IPS DF 4.7 (cell line): ENCODE data around the gene ARHGAP30.
"Not testable (repeated sequence)": the region's sequence is repeated elsewhere in the genome, so short reads cannot be mapped to it uniquely, and the experiment has no call there.

Experiments used
- DNase-seq: peaks from one replicate; pipeline ENCODE4 v3.0.0-alpha.2; 2013; ENCODE audit warnings: low spot score; ENCODE audit errors: extremely low read depth

The ARHGAP30 gene

DNA sequence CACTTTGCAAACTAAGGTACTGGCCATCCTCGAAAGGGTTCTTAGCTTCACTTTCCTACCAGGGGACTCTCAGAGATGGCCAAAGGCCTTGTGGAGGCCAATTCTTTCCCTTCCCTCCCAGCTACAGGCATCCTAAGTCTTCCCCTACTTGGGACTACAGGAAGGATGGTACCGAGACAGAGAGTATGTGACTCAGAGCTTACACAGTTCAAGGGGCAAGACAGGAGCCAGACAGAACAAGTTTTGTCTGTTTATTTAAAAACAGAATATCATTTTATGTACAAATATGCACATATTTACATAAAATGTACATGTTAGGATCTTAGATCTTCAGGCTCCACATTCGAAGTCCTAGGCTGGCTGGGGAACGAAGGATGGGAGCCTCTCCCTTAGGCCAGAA lies 1.1 kb upstream of the ARHGAP30 start:
- no peak for DNase-seq

DNA sequence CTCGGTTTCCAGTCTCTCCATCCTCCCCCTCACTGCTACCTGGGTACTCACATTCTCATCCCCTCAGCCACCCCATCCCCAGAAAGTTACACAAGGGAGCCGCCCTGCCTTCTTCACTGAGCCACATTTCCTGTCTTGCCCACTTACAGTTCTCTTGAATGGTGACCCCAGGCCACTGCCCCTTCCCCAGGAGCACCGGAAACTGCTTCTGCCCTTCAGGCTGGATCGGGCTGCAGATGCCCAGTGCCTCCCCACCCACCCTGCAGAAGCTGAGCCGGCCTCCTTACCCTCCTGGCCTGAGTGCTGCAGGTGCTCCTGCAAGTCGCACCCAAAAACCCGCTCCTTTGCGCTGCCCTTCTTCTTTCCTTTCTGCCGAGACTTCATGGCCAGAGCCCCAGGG lies 450 bp downstream of the ARHGAP30 start:
- DNase-seq: no peak

DNA sequence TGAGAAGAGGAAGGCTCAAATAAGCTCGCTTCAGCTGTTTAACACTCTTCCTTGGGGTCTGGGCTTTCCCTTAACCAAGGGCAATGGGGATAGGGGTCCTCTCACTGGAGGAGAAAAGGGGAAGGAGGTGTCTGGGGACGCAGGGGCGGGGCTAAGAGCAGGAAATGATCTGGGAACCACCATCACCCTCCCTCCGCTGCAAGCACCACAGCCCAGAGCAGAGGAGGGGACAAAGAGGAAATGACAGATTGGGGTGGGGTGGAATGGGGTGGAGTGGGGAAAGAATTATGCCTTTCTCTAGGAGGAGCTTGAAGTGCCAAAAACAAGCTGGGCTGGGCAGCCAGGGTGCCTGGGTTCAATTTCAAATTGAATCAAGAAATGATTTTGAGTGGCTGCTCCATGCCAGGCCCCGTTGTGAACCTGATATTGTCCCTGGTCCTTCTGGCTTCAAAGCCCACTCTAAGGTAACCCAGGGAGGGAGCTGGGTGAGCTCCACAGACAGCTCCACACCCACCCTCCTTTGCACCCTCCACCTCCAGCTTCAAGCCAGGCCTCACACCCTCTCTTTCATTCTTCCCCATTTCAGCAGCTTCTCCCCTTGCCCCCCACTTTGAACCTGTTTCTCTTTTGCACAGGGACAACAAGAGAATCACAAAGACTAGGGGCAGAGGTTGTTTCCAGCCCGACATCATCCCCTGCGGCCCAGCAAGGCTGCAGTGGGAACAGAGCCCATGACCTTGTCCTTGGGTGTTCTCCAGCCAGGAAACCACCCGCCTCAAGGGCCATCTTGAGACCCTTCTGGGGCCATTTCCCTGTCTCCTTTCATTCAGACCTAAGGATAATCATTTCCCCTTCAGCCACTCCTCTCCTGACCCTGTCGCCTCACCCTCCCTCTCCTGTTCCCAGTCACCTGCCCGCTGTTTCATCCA lies 1.1 kb downstream of the ARHGAP30 start:
- DNase-seq: no peak

DNA sequence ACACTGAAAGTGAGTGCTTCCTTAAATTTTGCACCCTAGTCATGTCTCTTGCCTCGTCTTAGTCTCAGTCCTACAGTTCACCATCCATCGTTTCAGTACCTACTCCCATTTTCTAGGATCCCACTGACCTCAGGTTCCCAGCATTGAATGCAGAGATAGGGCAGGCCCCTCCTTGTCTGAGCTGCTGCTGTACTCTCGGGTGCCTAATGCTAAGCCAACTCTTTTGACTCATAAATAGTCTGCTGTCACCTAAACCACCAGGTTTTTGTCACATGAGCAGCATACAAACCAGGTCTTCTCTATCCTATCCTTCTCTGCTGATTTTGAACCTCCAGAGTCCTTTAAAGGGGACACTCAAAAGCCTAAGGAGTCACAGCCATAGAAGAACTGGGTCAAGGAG lies 3.0 kb downstream of the ARHGAP30 start:
- DNase-seq: no peak

DNA sequence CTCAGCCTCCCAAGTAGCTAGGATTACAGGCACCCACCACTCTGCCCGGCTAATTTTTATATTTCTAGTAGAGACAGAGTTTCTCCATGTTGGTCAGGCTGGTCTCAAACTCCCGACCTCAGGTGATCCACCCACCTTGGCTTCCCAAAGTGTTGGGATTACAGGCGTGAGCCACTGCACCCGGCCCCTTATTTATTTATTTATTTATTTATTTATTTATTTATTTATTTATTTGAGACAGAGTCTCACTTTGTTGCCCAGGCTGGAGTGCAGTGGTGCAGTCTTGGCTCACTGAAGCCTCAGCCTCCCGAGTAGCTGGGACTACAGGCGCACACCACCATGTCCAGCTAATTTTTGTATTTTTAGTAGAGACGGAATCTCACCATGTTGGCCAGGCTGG lies 4.0 kb downstream of the ARHGAP30 start:
- not testable (repeated sequence) for DNase-seq

DNA sequence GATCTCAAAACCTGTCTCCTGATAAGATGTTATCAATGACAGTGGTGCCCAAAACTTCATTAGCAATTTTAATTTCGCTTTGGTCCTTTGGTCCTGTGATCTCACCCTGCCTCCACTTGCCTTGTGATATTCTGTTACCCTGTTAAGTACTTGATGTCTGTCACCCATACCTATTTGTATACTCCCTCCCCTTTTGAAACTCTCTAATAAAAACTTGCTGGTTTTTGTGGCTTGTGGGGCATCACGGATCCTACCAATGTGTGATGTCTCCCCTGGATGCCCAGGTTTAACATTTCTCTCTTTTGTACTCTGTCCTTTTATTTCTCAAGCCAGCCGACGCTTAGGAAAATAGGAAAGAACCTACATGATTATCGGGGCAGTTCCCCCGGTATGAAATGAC lies 5.8 kb downstream of the ARHGAP30 start:
- not testable (repeated sequence) for DNase-seq

DNA sequence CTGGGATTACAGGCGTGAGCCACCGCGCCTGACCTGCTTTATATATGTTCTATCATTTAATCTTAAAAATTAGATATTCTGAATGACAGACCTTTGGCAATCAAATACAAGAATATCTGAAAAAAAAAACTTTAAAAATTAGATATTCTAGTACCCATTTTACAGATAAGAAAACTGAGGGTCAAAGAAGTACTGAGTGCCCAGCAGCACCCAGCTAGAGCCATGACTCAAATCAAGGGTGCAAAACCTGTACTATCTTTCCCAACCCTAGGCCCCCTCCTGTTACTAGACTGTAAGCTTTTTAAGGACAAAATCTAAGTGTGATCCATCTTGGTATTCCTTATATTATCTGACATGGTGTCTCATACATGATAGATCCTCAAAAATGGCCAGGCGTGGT lies 8.3 kb downstream of the ARHGAP30 start:
- no peak for DNase-seq

DNA sequence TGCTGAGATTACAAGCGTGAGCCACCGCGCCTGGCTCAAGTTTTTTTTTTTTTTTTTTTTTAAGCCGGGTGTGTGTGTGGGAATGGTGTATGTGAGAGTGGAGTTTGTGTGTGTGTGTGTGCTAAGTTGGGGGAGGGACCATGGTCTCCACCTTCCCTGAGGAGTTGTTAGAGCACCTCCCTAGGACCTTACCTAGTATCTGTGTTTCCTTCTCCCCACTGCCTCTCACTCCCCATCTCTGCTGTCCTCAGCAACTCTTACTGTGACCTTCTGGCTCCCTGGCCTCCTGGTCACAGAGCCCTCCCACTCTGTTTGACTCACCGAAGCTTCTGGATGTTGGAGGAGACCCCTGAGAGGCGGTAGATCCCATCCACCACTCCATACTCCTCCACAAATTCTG lies 10.4 kb downstream of the ARHGAP30 start:
- DNase-seq: no peak

DNA sequence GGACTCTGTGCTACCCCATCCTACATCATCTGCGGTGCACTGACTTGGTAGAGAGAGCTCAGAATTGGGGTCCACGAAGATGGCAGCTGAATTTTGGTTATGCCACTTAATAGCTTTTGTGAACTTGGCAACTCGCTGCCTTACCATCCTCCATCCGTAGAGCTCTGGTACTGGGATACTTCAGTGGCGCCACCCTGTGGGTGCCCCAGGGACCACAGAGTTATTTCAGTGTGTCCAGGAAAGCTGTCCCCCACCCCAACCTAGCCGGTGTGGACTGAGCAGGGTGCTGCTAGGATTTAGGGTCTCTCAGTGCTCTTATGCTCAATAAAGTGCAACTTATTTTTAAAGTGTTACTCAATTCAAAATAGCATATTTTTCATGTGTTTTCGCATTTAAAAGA lies 14.9 kb downstream of the ARHGAP30 start:
- no peak for DNase-seq

DNA sequence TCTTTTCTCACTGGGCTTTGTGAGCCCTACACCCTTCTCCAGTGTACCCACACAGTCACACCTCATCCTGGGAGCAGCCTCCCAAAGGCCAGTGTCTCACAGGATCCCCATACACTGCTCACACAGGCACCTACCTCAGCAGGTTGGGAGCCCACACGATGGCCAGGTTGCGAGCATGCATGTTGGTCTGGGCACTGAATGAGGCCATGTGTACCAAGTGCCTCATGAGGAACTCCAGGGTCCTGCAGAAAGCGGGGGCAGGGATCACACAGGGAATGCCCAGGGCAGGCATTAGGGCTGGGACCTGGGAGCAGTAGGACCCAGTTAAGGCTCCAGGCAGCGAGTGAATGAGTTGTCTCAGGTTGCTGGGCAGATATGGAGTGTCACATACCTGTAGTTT lies 15.5 kb downstream of the ARHGAP30 start:
- DNase-seq: no peak

DNA sequence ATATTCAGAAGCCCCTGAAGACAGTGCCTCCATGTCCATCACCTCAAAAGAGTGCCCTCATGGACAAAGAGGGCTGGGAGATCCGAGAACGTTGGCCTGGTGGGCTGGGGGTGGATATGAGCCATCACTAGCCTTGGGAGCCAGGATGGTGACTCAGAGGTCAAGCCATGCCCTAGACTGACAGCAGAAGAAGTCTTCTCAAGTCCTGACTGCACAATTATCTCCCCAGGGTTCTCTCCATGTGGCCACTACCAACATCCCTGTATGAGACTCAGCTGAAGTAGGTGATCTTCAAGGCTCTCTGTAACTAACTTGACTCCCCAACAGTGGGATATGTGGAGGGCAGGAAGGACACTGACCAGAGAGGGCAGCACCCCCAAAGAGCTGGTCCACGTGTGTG lies 16.8 kb downstream of the ARHGAP30 start:
- DNase-seq: no peak

DNA sequence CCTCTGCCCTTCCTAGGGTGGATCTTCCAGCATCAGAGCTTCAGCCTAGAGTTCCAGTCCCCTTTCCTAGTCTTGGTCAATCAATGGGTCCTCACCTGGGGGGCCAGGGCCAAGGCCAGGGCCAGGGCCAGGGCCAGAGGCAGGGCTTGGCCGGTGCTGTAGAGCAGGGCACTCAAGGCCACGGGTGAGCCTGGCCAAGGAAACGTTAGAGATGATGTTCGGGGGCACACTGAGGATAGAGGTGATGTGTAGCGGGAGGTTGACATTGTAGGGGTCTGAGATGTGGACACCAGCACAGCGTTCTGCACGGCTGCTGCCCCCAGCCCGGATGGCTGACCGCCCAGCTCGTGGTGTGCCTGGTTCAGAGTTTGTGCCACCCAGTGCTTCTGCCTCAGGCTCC lies 18.5 kb downstream of the ARHGAP30 start:
- no peak for DNase-seq

DNA sequence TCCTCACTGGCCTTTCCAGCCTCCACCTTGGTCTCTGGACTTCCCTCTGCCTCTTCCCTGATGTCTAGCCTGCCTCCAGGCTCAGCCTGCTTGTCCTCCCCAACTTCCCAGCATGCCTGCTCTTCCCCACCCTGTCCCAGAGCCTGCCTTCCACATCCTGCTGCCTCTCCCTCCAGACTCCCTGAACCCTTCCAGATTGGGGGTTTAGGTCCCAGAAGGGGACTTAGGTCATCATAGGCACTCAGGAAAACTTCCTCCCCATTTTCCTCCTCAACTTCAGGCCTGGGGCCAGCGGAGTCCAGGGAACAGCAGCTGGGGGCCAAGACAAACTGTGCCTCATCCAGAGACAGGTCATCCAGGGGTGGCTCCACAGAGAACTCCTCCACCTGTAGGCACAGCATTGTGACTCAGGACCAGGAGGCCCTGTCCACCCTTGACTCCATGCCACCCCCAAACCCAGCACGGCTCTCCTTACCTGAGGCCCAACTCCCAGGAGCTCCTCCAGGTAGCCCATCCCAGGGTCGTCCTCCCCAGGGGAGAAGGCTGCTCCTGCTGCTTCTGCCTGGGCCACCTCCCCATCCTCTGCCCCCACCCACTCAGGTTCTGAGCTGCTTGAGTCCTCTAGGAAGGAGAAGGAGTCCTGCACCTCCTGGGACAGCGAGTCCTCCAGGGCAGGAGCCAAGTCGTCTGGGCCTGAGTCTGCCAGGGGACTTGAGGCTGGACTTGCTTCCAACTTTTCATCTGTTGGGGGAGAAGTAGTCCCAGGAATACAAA lies 20.6 kb downstream of the ARHGAP30 start:
- no peak for DNase-seq

DNA sequence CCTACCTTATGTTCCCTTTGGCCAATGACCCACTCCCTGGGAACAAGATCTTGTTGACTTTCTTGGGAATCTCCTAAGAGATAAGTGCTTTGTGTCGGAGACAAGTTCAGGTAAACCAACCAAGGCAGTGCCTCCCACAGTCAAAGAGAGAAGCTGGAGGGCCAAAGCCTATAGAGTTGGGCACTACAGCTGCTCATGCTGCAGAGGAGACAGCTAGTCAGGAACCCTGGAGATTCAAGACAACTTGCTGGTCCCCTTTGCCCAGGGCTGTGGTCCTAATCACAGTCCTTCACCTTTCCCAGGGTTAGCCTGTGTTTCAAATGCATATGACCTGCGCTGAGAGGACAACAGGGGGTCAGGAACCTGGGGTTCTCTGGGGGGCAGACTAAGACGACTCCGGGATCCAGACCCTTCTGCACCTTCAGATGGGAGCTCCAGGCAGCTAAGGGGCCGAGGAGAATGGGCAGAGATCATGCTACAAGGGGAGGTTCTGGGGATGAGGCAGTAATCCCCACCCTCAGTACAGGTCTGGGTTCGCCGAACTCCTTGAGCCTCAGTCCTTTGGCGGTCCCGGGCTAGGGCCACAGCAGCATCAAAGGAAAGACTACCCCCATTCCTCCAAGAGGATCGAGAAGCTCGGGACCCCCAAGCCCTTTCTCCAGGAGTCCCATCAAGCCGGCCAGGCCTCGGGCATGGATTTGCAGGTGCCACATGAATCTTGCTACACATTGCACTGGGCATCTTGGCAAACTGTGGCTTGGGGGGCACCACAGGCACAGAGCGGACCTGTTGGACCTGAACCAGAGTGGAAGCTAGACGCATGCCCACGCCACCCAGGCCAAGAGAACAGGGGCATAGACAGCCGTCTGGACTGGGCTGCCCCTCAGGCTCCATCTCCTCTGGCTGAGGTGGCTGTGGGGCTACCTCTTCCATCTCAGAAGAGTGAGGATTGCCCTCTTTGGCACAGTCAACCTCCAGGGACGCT lies 22.0 kb downstream of the ARHGAP30 start:
- no peak for DNase-seq

DNA sequence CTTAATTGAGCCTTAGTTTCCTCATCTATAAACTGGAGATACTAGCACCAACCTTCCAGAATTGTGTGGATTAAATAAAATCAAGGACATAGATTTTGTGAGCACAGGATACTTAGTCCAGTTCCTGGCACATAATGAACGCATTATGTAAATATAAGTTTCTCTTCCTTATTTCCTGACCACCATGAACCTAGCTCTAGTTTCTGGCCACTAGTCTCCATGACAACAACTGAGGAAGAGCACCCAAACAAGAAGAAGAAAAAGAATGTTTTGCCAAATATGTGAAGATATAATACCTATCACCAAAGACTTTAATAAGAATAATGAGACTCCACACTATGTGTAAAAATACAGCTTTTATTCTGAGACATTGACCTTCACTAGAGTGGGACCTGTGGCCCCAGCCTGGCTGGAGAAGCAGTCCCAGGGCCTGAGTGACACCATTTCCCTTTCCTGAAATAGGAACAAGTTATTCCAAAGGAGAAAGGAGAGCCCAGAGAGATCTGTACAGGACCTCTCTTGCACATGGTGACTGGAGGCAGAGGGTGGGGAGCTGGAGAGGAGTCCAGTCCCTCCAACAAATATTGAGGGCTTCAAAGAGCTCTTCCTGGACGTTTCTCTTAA lies 23.0 kb downstream of the ARHGAP30 start:
- no peak for DNase-seq

DNA sequence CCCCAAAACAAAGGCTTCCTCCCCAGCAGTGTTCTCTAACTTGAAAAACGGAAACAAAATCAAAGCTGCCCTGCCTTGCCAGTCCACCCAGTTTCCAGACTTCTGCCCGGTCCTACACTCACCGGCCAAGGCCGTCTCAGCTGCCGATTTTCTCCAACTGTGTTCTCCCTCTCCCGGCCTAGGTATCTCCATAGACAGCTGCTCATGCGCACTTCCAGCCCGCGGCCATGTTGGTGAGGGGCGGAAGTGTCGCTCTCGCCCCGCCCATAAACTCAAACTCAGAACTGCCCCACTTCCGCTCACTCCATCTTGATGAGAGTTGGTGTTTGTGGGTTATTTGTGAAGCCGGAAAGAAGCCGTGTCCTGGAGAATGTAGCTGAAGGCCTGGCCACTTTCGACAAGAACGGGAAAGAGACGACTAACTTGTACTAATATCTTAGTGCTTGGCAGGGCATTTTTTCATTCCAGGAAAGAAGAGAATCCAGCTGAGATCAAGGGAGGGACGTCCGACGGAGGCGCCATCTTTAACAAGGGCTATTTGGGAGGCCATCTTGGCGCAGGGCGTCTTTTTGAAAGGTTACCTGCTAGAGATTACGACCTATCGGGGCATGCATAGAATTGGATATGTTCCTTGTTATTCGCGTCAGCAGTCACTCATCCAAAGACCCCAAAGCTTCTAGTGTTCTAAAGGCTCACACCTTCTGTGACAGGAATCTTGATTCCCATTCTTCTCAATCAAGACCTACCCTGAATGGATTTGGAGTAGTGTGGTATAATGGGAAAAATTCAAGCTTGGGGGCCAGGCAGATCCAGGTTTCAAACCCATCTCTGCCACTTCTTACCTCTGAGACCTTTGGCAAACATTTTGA lies 23.7 kb downstream of the ARHGAP30 start, which contains the start of gene USF1:
Gene USF1 (minus strand): TSS at position 242 of the 869 bp plus-strand sequence. CDS start 2,702 bp downstream, outside the sequence.
- no peak for DNase-seq

DNA sequence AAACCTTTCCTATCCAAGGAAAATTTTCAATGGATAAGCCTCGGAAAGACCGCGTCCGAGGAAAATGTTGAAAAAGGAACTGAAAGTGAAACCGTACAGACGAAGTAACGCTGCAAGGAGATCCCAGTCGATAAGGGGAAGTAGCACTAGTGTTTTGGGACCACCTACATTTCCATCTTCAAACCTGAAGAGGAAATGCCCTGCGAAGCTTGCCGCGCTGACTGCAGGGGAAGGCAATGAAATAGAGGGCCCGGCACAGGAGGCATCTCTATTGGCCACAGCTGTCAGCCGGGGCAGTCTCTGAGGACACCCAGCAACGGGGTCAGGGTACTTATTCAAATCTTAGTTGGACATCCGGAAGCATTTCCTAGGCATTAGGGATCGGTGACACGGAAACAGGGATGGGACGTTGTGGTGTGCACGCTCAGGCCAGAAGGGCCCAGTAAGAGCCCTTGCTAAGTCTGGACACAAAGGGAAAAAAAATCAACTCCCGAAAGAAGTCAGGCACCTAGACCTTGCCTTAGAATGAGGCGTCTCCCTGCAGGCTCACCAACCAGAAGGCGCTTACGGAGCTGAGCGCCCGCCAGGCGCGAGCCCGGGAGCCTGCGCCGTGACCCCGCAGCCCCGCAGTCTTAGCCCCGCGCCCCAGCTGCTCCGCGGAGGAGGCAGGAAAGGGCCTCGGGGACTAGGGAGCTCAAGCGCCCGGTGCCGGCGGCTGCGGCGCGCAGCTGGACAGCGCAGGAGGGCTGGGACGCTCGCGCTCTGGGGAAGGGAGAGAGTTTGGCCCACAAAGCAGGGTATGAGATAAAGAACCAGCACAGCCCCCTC lies 24.6 kb downstream of the ARHGAP30 start:
- no peak for DNase-seq

DNA sequence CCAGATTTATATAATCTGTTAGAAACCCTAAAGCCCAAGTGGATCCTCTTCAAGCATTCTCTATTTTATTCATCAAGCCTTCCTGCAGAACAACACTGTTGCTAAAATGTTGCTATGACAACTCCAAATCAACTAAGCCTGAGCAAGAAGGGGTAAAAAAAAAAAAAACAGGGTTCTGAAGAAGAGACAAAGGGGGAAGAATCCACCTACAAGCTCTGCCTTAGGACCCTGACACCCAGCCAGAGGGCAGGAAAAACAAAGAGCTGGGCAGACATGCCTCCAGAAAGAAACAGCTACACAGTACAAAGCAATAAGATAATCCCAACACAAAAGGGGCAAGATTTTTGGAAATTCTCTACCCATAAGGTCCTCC lies 25.2 kb downstream of the ARHGAP30 start:
- no peak for DNase-seq

DNA sequence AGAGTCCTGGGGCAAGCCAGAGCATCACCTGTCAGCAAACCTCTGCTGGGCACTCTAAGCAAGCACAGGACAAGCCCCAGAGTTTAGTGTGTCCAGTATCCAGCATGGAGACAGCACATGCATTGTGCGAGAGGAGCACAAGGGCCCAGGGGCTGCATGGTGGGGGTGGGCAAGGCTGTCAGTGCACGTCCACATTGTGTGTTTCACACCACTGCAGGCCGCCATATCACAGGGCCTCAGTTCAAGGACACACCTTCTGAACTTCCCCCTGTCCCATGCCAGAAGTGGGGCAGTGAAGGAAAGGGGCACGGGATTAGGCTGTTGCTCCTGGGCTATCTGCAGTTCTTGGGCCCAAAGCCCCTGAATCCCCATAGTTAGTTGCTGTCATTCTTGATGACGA lies 30.1 kb downstream of the ARHGAP30 start:
- DNase-seq: no peak
